Pericardium fibroblast (primary cell): ENCODE measurements around the gene E2F2. TPM values are rescaled to one million over a fixed set of nuclear protein-coding genes. Genes with fewer than 3 reads are reported as not detected.

ENCODE experiments used
- total RNA-seq: library from RNA; depleted of rRNA; stranded (reverse); fragments of >200 nt; gene quantifications from 2 replicates; pipeline ENCODE4 v1.2.3, GENCODE V29; 2015

Gene E2F2, protein sequence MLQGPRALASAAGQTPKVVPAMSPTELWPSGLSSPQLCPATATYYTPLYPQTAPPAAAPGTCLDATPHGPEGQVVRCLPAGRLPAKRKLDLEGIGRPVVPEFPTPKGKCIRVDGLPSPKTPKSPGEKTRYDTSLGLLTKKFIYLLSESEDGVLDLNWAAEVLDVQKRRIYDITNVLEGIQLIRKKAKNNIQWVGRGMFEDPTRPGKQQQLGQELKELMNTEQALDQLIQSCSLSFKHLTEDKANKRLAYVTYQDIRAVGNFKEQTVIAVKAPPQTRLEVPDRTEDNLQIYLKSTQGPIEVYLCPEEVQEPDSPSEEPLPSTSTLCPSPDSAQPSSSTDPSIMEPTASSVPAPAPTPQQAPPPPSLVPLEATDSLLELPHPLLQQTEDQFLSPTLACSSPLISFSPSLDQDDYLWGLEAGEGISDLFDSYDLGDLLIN
- total RNA-seq = under 0.01 and 0.12 TPM in 2 replicates

GRCh38 chr1:23530747-23531561 lies at the start of gene E2F2:
E2F2 (minus strand) TSS chr1:23531233; CDS start chr1:23530793, 440 bp downstream.

GRCh38 chr1:23559136-23559984 lies 28.3 kb upstream of the E2F2 start, which contains the start of gene ID3:
ID3 (minus strand) TSS chr1:23559501; CDS start chr1:23559426, 75 bp downstream.

DNA sequence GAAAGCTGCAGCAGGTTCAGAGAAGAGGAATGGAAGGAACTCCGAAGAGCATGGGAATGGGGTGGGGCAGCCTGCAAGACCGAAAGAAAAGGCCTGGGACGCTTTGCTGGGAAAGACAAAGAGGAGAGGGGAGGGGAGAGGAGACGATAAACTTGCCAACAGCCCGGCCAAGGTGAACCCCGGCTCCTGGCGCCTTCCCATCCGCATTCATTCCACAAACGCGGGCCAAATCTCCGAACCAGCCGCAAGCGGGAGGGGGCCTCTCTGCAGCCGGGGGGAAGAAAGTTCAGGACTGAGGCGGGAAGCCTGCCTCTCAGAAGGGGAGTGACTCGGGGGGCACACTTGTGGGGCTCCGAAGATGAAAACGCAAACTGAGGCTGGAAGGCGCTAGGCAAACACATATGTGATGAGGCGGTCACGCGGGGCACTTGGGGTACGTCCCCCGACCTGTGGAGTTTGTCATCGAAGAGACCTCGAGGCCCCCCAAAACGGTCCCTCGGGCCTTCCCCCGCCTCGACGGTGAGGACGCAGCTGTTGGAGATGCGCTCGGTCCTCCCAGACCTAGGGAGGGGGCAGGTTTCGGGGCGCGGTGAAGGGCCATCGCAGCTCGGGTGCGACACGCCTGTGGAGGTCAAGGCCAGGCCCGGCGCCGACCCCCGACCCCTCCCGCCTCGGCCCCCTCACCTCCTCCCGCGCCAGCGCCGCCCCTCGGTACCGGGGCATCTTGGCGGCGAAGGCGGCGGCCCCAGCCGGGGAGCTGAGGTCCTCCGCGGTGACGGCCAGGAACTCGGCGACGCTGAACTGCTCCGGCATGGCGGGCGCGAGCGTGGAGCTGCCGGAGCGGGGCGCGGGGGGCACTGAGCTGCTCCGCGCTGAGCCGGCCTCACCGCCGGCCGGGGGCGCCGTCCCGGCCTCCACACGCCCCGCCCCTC lies 47.4 kb downstream of the E2F2 start, which contains the start of gene ASAP3:
ASAP3 (minus strand) TSS at position 859 of the 932 bp plus-strand sequence; CDS start at position 813, 46 bp downstream.

Other genes starting within 250 kb of the E2F2 start
- 39.8 and 50.9 TPM in 2 replicates for gene HNRNPR, start 186.9 kb downstream of the E2F2 start, total RNA-seq
- gene ZNF436, start 161.4 kb downstream of the E2F2 start, total RNA-seq = 13.5 and 21.4 TPM in 2 replicates
- 1.5 and 10.9 TPM in 2 replicates for gene TCEA3, start 106.5 kb downstream of the E2F2 start, total RNA-seq
- gene ASAP3, start 47.1 kb downstream of the E2F2 start, total RNA-seq = 67.4 and 143 TPM in 2 replicates
- 57.5 and 165 TPM in 2 replicates for gene ID3, start 28.3 kb upstream of the E2F2 start, total RNA-seq
- 1,531 and 1,875 TPM in 2 replicates for gene RPL11, start 160.6 kb upstream of the E2F2 start, total RNA-seq
- 18.9 and 28.0 TPM in 2 replicates for gene ELOA, start 212.2 kb upstream of the E2F2 start, total RNA-seq
- 26.7 and 29.5 TPM in 2 replicates for gene PITHD1, start 247.2 kb upstream of the E2F2 start, total RNA-seq